Epithelial cell of proximal tubule (primary cell): ENCODE data around the gene MYO1H. TPM values are rescaled to one million over a fixed set of nuclear protein-coding genes. Genes with fewer than 3 reads are reported as not detected.

ENCODE experiments used
- DNase-seq: peaks from one replicate; pipeline ENCODE4 v3.0.0-alpha.2; 2011; ENCODE audit warnings: low read depth
- H3K4me3 ChIP-seq: 2 replicates; pipeline ENCODE4 v1.5.1; 2011; ENCODE audit warnings: low read depth, mild to moderate bottlenecking, low read length
- total RNA-seq: library from RNA; depleted of rRNA; stranded (reverse); fragments of >200 nt; gene quantifications from 2 replicates; pipeline ENCODE4 v1.2.3, GENCODE V29; 2015
- TF ChIP-seq, protein P1 (sequence below): conservative IDR thresholded peaks from 2 replicates; pipeline ENCODE4 v1.5.1; 2012; ENCODE audit warnings: low read depth, mild to moderate bottlenecking, low read length

The MYO1H gene, protein sequence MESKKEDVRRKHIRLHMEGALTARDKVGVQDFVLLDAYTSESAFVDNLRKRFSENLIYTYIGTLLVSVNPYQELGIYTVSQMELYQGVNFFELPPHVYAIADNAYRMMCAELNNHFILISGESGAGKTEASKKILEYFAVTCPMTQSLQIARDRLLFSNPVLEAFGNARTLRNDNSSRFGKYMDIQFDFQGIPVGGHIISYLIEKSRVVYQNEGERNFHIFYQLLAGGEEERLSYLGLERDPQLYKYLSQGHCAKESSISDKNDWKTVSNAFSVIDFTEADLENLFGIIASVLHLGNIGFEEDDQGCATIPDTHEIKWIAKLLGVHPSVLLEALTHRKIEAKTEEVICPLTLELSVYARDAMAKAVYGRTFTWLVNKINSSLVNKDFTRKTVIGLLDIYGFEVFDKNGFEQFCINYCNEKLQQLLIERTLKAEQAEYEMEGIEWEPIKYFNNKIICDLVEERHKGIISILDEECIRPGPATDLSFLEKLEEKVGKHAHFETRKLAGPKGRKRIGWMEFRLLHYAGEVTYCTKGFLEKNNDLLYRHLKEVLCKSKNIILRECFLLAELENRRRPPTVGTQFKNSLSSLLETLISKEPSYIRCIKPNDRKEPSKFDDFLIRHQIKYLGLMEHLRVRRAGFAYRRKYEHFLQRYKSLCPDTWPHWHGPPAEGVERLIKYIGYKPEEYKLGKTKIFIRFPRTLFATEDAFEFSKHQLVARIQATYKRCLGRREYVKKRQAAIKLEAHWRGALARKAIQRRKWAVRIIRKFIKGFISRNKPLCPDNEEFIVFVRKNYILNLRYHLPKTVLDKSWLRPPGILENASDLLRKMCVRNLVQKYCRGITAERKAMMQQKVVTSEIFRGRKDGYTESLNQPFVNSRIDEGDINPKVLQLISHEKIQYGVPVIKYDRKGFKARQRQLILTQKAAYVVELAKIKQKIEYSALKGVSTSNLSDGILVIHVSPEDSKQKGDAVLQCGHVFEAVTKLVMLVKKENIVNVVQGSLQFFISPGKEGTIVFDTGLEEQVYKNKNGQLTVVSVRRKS
- total RNA-seq, result not detected in 2 replicates

DNA sequence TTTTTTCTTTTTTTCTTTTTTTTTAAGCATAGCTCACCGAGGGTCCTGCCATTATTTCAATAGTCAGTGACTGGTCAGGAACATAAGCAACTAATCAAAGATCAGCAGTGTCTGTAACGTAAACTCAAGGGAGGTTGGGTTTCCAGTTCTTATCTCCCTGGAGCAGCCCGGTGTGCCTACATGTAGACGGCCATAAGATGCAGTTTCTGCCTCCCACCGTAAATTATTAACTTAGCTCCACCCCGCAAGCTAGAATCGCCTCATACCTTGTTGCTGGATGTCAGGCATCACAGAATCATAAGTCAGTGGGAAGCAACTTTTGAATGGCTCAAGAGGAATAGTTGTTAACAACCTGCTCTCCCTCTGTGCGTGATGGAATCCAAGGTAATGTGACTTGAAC is at the start of gene MYO1H:
Gene MYO1H, plus strand, starts transcription at position 312 of the 400 bp plus-strand sequence. Its CDS starts 61 bp downstream, at position 373.
- no peak for DNase-seq
- H3K4me3 ChIP-seq, result no peak within 1 kb of the TSS
- TF ChIP-seq, protein P1, sequence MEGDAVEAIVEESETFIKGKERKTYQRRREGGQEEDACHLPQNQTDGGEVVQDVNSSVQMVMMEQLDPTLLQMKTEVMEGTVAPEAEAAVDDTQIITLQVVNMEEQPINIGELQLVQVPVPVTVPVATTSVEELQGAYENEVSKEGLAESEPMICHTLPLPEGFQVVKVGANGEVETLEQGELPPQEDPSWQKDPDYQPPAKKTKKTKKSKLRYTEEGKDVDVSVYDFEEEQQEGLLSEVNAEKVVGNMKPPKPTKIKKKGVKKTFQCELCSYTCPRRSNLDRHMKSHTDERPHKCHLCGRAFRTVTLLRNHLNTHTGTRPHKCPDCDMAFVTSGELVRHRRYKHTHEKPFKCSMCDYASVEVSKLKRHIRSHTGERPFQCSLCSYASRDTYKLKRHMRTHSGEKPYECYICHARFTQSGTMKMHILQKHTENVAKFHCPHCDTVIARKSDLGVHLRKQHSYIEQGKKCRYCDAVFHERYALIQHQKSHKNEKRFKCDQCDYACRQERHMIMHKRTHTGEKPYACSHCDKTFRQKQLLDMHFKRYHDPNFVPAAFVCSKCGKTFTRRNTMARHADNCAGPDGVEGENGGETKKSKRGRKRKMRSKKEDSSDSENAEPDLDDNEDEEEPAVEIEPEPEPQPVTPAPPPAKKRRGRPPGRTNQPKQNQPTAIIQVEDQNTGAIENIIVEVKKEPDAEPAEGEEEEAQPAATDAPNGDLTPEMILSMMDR, result no peak

DNA sequence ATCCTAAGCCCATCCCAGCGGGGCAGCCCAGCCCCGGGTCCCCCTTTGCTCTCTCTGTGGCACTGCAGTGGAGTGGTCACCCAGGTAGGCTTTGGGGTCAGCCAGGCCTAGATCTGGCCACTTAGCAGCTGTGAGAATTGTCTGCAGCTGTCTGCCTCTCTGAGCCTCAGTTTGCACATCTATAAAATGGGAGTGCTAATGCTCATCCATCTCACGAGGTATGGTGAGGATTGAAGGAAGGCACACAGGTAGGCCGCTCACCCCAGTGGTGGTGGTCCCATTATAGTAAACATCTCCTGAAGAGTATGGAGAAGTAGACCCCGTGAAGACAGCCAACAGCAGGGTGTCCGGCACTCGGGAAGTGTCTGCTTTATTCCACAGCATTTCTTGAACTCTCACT is 47.9 kb upstream of the MYO1H start:
- no peak overlapping the region for H3K4me3 ChIP-seq
- DNase-seq, result no peak
- TF ChIP-seq, protein P1, result no peak

DNA sequence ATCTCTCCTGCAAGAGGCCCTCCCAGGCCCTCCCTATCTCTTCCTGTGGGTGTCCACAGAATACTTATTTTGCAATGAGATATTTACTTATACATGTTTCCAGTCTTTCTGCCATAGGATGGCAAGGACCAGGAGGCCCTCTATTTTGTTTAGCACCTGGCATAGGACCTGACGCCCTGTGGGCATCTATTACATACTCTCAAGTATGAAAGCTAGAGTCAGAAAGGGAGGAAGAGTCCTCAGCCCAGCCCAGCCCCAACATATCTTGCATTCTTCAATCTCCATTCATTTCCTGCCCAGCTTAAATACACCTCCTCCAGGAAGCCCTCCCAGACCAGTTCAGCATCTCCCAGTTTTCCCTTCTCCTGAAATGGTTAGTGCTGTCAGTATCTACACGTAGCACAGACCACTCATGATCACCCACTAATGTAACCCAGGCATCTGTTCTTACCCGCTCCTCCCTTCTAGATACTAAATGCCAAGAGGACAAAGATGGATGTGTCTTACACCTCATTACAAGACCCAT is 46.0 kb upstream of the MYO1H start:
- no peak for DNase-seq
- H3K4me3 ChIP-seq, result no peak overlapping the region
- TF ChIP-seq, protein P1, result no peak

DNA sequence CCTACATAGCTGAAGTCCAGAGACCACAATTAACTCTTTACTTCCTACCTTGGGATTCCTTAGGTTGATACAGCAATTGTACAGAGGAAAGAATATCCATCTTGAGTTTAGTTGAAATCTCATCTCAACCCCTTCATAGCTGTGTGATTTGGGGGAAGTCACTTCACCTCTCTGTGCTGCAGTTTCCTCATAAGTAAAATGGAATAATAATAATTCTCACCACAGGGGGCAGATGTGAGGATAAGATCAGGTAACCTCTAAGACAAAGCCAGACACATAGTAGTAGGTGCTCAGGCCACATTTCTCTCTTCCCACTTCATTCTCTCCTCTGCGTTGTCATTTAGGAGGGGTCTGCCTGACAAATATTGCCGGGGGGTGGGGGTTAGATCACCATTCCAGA is 45.3 kb upstream of the MYO1H start:
- H3K4me3 ChIP-seq, result no peak overlapping the region
- TF ChIP-seq, protein P1, result peak; percentile 20
- DNase-seq, result no peak

DNA sequence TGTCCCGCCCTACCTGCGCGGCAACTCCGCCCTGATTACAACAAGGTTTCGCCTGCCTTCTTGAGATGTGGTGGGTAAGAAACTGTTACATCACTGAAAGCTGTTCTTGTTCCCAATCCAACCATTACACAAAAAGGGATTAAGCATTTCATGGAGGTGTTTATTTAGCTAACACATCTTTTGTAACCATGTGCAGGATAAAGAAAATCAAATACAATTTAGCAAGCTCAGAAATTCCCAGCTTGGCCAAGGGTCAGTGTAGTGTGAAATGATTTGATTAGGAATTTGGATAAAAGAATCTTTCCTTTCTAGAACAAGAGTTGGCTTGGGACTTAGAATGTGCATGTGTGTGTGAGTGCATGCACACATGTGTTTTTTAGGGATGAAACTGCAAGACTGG is 44.9 kb upstream of the MYO1H start:
- DNase-seq, result no peak
- no peak overlapping the region for H3K4me3 ChIP-seq
- TF ChIP-seq, protein P1, result no peak

DNA sequence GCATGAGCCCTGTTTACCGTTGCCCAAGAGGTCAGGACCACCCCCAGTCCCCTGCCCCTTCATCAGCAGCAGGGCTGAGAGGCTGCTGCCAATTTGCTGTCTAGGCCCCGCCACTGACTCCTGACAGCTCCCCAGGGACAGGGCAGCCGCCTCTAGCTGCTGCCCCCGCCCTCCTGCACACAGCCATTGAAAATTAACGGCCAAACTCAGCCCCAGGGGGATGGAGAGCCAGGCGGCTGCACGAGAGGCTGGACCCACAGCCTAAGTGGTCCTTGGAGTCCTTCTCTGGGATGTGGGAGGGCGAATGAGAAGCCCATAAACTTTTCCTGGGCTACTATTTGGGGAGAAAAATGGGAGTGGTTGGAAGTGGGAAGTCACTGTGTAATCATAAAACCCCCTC is 43.2 kb upstream of the MYO1H start:
- no peak for DNase-seq
- no peak overlapping the region for H3K4me3 ChIP-seq
- TF ChIP-seq, protein P1, result no peak
